Cardiac muscle cell (in vitro differentiated cells and primary cell): ENCODE measurements around the gene TMEM156. TPM values are rescaled to one million over a fixed set of nuclear protein-coding genes. Genes with fewer than 3 reads are reported as not detected.

Source experiments
- DNase-seq, 2 donors: peaks; one replicate each; pipeline versions ENCODE4 v3.0.0 to v3.0.0-alpha.2; 2010 to 2017; ENCODE audit warnings: low read depth in 1 of 2, low spot score in 1 of 2
- H3K27ac ChIP-seq: fragments of 200-600 bp; sonication (generic); 2 replicates; pipeline ENCODE4 v1.5.1; 2016
- H3K27me3 ChIP-seq: fragments of 200-600 bp; sonication (generic); 2 replicates; pipeline ENCODE4 v1.6.0; 2016; ENCODE audit warnings: control low read depth
- H3K36me3 ChIP-seq: fragments of 200-600 bp; sonication (generic); 2 replicates; pipeline ENCODE4 v1.5.1; 2016; ENCODE audit warnings: control low read depth
- H3K4me1 ChIP-seq: fragments of 200-600 bp; sonication (generic); 2 replicates; pipeline ENCODE4 v1.8.1; 2017; ENCODE audit warnings: low read depth, mild to moderate bottlenecking, mixed run types
- H3K4me3 ChIP-seq: fragments of 200-600 bp; sonication (generic); 2 replicates; pipeline ENCODE4 v1.5.1; 2016; ENCODE audit warnings: mild to moderate bottlenecking
- H3K9me3 ChIP-seq: fragments of 200-600 bp; sonication (generic); 2 replicates; pipeline ENCODE4 v1.5.1; 2017; ENCODE audit warnings: low read depth, mild to moderate bottlenecking, control low read depth
- CTCF ChIP-seq: IDR thresholded peaks from 2 replicates; pipeline ENCODE4 v1.5.1; 2012; ENCODE audit warnings: low read depth, mild to moderate bottlenecking, low read length
- polyA plus RNA-seq: library from polyadenylated mRNA; unstranded; fragments of >200 nt; fragmentation: Nextera tagmentation; extraction: Ambion mirVana; gene quantifications from 2 replicates; pipeline ENCODE4 v1.2.1, GENCODE V29; 2016
- total RNA-seq: library from RNA; depleted of rRNA; stranded (reverse); fragments of >200 nt; gene quantifications from 2 replicates; pipeline ENCODE4 v1.2.3, GENCODE V29; 2016

TMEM156 gene
- total and polyA plus RNA-seq, 2 experiments from 2014 or later = not detected

GRCh38 chr4:38983291-38983690 lies 48.9 kb downstream of the TMEM156 start:
- no peak overlapping the region for H3K4me3 ChIP-seq
- H3K27me3 ChIP-seq = no peaks in the 10 kb centered on the region
- DNase-seq = no peak
- H3K36me3 ChIP-seq = no peaks in the 10 kb centered on the region
- no peaks in the 10 kb centered on the region for H3K9me3 ChIP-seq
- no peaks in the 10 kb centered on the region for H3K4me1 ChIP-seq
- no peak for TF ChIP-seq CTCF
- no peak overlapping the region for H3K27ac ChIP-seq

GRCh38 chr4:38982361-38983095 lies 49.7 kb downstream of the TMEM156 start:
- DNase-seq = peak in 1 of 2 donors; percentile 39

GRCh38 chr4:38980903-38981676 lies 51.1 kb downstream of the TMEM156 start:
- Histone ChIP-seq H3K27ac (no peak overlapping the region), H3K27me3 (no peaks in the 10 kb centered on the region), H3K4me1 (no peaks in the 10 kb centered on the region), H3K9me3 (no peaks in the 10 kb centered on the region), H3K4me3 (no peak overlapping the region), H3K36me3 (no peaks in the 10 kb centered on the region)
- DNase-seq = peak in 1 of 2 donors; percentile 83
- no peak for TF ChIP-seq CTCF

More at GRCh38 chr4:38982361-38983095, 49.7 kb downstream of the TMEM156 start:
- no peak overlapping the region for H3K27ac ChIP-seq
- H3K27me3 ChIP-seq = no peaks in the 10 kb centered on the region
- H3K9me3 ChIP-seq = no peaks in the 10 kb centered on the region
- no peak for TF ChIP-seq CTCF
- H3K4me1 ChIP-seq = no peaks in the 10 kb centered on the region
- H3K36me3 ChIP-seq = no peaks in the 10 kb centered on the region
- no peak overlapping the region for H3K4me3 ChIP-seq

- no peaks in the 10 kb centered on the region for H3K4me1 ChIP-seq
- H3K27me3 ChIP-seq = no peaks in the 10 kb centered on the region
- DNase-seq = no peak
- no peak overlapping the region for H3K4me3 ChIP-seq
- H3K9me3 ChIP-seq = no peaks in the 10 kb centered on the region
- no peak for TF ChIP-seq CTCF
- H3K36me3 ChIP-seq = no peaks in the 10 kb centered on the region
- H3K27ac ChIP-seq = no peak overlapping the region
Measured at GRCh38 chr4:38979511-38980230, 52.5 kb downstream of the TMEM156 start.

GRCh38 chr4:38979081-38979480 lies 53.1 kb downstream of the TMEM156 start:
- no peak for TF ChIP-seq CTCF
- no peaks in the 10 kb centered on the region for H3K36me3 ChIP-seq
- H3K4me3 ChIP-seq = no peak overlapping the region
- DNase-seq = no peak
- no peaks in the 10 kb centered on the region for H3K27me3 ChIP-seq
- no peak overlapping the region for H3K27ac ChIP-seq
- no peaks in the 10 kb centered on the region for H3K4me1 ChIP-seq
- no peaks in the 10 kb centered on the region for H3K9me3 ChIP-seq
